K562 (cell line): ENCODE results near the gene TMEM88. TPM values are rescaled to one million over a fixed set of nuclear protein-coding genes. Genes with fewer than 3 reads are reported as not detected.

Source experiments
- E2F3 ChIP-seq: fragments of 250-450 bp; sonication (Bioruptor Pico); IDR thresholded peaks from 2 replicates; pipeline ENCODE4 v1.4.0; 2020; ENCODE audit warnings: mild to moderate bottlenecking
- FIP1L1 ChIP-seq: fragments of 200-400 bp; formaldehyde crosslinking; IDR thresholded peaks from 2 replicates; pipeline ENCODE4 v1.6.1; 2018; ENCODE audit warnings: mild to moderate bottlenecking, low read depth, low read length; ENCODE audit not compliant: poor library complexity, severe bottlenecking
- KAT8 ChIP-seq: fragments of 450-650 bp; IDR thresholded peaks from 2 replicates; pipeline ENCODE4 v1.6.1; 2016; ENCODE audit warnings: low read depth, mild to moderate bottlenecking
- MIER1 ChIP-seq: fragments of 450-650 bp; IDR thresholded peaks from 2 replicates; pipeline ENCODE4 v1.6.1; 2016; ENCODE audit warnings: antibody characterized with exemption, mild to moderate bottlenecking, low read depth
- MXI1 ChIP-seq: IDR thresholded peaks from 2 replicates; pipeline ENCODE4 v1.6.1; 2011; ENCODE audit warnings: low read depth, mild to moderate bottlenecking, improper control_type of control experiment, low read length
- NFE2 ChIP-seq: IDR thresholded peaks from 2 replicates; pipeline ENCODE4 v1.6.1; 2014; ENCODE audit warnings: antibody characterized with exemption, low read depth
- NFIX ChIP-seq: fragments of 250-450 bp; sonication (Bioruptor Pico); IDR thresholded peaks from 2 replicates; pipeline ENCODE4 v1.4.0; 2020; ENCODE audit warnings: low read depth, mild to moderate bottlenecking, moderate library complexity
- NR2C2 ChIP-seq, 2 experiments: fragments of 200-800 bp in 1 of 2; sonication (Bioruptor generic) in 1 of 2; sonication (generic) in 1 of 2; formaldehyde crosslinking in 1 of 2; IDR thresholded peaks; 2 replicates each; pipeline versions ENCODE4 v1.6.1 to v1.8.0; 2016 to 2022; ENCODE audit warnings: mild to moderate bottlenecking in 1 of 2, missing compliant biosample characterization in 1 of 2, missing genetic modification characterization in 1 of 2, missing genetic modification reagents in 1 of 2
- NR2F6 ChIP-seq: fragments of 450-650 bp; formaldehyde crosslinking; IDR thresholded peaks from 2 replicates; pipeline ENCODE4 v1.4.0; 2020; ENCODE audit warnings: mild to moderate bottlenecking
- SIN3B ChIP-seq: fragments of 450-650 bp; IDR thresholded peaks from 2 replicates; pipeline ENCODE4 v1.6.1; 2017; ENCODE audit warnings: low read depth, mild to moderate bottlenecking, moderate library complexity
- TRIM24 ChIP-seq, 2 experiments: fragments of 450-650 bp; IDR thresholded peaks; 2 replicates each; pipeline ENCODE4 v1.6.1; 2016
- ZBTB26 ChIP-seq: fragments of 450-650 bp; formaldehyde crosslinking; IDR thresholded peaks from 2 replicates; pipeline ENCODE4 v1.4.0; 2022; ENCODE audit warnings: missing genetic modification characterization
- ZC3H8 ChIP-seq: fragments of 450-650 bp; IDR thresholded peaks from 2 replicates; pipeline ENCODE4 v1.6.1; 2017
- ZNF134 ChIP-seq: fragments of 250-450 bp; sonication (Bioruptor Pico); conservative IDR thresholded peaks from 2 replicates; pipeline ENCODE4 v1.4.0; 2020
- ZNF253 ChIP-seq: fragments of 250-450 bp; sonication (Bioruptor Pico); conservative IDR thresholded peaks from 2 replicates; pipeline ENCODE4 v1.6.1; 2021; ENCODE audit warnings: mild to moderate bottlenecking
- ZNF318 ChIP-seq, 2 experiments: fragments of 450-650 bp; IDR thresholded peaks; 2 replicates each; pipeline ENCODE4 v1.6.1; 2016; ENCODE audit warnings: mild to moderate bottlenecking in 2 of 2, borderline replicate concordance in 1 of 2, low read depth in 1 of 2, moderate library complexity in 1 of 2
- ZNF589 ChIP-seq: fragments of 200-800 bp; sonication (Bioruptor generic); IDR thresholded peaks from 2 replicates; pipeline ENCODE4 v1.6.1; 2016; ENCODE audit warnings: low read depth, missing genetic modification characterization, missing compliant biosample characterization
- ZNF79 ChIP-seq: fragments of 250-450 bp; sonication (Bioruptor Pico); IDR thresholded peaks from 2 replicates; pipeline ENCODE4 v1.4.0; 2020; ENCODE audit warnings: low read depth, mild to moderate bottlenecking, moderate library complexity
- polyA plus RNA-seq, 8 experiments: library from polyadenylated mRNA; depleted of rRNA in 4 of 8; stranded (reverse) in 5 of 8; unstranded in 3 of 8; fragments of >200 nt; fragmentation: Nextera tagmentation in 2 of 8; fragmentation: Illumina TruSeq in 1 of 8; extraction: Ambion mirVana in 2 of 8; extraction: Trizol in 1 of 8; gene quantifications; 2 replicates each; pipeline versions ENCODE4 v1.2.1 to v1.2.3, GENCODE V29; 2011 to 2014; ENCODE audit warnings: inconsistent platforms in 1 of 8, missing spikeins in 1 of 8
- total RNA-seq, 7 experiments: library from RNA; depleted of rRNA in 6 of 7; stranded (reverse); fragments of >200 nt in 6 of 7; fragmentation: Illumina TruSeq in 2 of 7; extraction: Trizol in 2 of 7; gene quantifications; 2 replicates each; pipeline versions ENCODE4 v1.2.1 to v1.2.3, GENCODE V29; 2011 to 2021; ENCODE audit warnings: low replicate concordance in 1 of 7

TMEM88 gene
- total and polyA plus RNA-seq, 9 of the 15 experiments (the other 6 are each of a cell fraction or from before 2014, with no cell fraction given): 0.10 to 1.4 (median 0.36) TPM; not detected in 3

- TF ChIP-seq E2F3 (CRISPR knock-in tag): no peak
- TF ChIP-seq NFIX: no peak
- TF ChIP-seq ZNF589: no peak
- no peak for TF ChIP-seq ZNF134 (CRISPR knock-in tag)
- no peak for TF ChIP-seq ZNF253 (CRISPR knock-in tag)
- no peak for TF ChIP-seq MIER1
- no peak for TF ChIP-seq ZBTB26 (CRISPR knock-in tag)
- no peak for TF ChIP-seq FIP1L1
- no peak for TF ChIP-seq NR2C2 (CRISPR knock-in tag; IDR thresholded peaks at IDR 0.05)
- TF ChIP-seq NR2C2 (tag; IDR thresholded peaks at IDR 0.05): peak; percentile 5; the same call in 1 of the 2 replicates
- no peak for TF ChIP-seq TRIM24 (IDR thresholded peaks at IDR 0.05)
- no peak for TF ChIP-seq NFE2
- no peak for TF ChIP-seq SIN3B
- TF ChIP-seq ZC3H8: no peak
- TF ChIP-seq NR2F6 (CRISPR knock-in tag): no peak
- TF ChIP-seq KAT8: no peak
- no peak; the same call in 1 of the 2 replicates for TF ChIP-seq MXI1
- TF ChIP-seq ZNF318 (IDR thresholded peaks at IDR 0.05; ENCODE audit: borderline replicate concordance in 1 of 2, low read depth in 1 of 2): peak in 1 of 2 experiments; percentile 13; a peak in 1 of 4 replicates
- no peak for TF ChIP-seq ZNF79 (CRISPR knock-in tag)
Measured at GRCh38 chr17:7857713-7858521, 3.1 kb downstream of the TMEM88 start, which contains the start of gene CYB5D1 (continued).
